Measurements from ENCODE around the gene COL17A1. TPM values are rescaled to one million over a fixed set of nuclear protein-coding genes. Genes with fewer than 3 reads are reported as not detected.

The COL17A1 gene
- total and polyA plus RNA-seq, 2 of the 13 experiments (the other 11 are each of a cell fraction or from before 2014, with no cell fraction given) = 0.03 TPM; not detected in 1

DNA sequence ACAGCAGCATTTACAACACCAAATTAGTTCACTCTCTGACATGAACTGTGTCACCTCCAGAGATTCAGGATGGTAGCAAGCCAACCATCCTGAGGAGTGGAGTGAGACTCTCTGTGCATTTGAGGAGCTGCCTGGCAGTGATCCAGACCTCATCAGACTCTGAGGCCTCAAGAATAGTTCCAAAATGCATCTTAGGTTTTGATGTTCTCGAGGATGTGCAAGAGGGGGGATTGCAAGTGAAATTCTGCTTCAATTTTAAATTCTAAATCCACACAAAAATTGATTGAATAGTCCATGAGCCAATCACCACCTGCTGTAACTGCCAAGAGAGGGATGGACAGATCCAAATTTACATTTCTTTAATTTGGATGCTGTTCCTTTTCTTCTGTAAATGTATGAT, 69.0 kb downstream of the COL17A1 start:
- no TSS peak for BruUV-seq (replicated peaks)
- H3K27ac ChIP-seq (ENCODE audit: extremely low read length, insufficient read depth, low read length) = no peak overlapping the region
- H3K9me3 ChIP-seq (ENCODE audit: low read length) = no peaks in the 10 kb centered on the region
- ATAC-seq (no peak), DNase-seq (ENCODE audit: low spot score) (no peak), FAIRE-seq (no peak)
- H3K4me3 ChIP-seq (replicated peaks in 1 of 3; ENCODE audit: insufficient read depth in 1 of 3, low read depth in 2 of 3, low read length in 3 of 3) = no peak overlapping the region
- ChIA-PET POLR2A (no interaction called here), CTCF (ENCODE audit: low intra/inter-chr PET ratio, low total read pairs) (no interaction called here)
- H3K36me3 ChIP-seq (replicated peaks in 1 of 2; ENCODE audit: control insufficient read depth in 1 of 2, insufficient read depth in 2 of 2, low read length in 2 of 2) = peaks cover 2 to 31% of the 10 kb centered on the region in 2 experiments; a peak in 4 of 5 replicates
- no peak overlapping the region for H3K9ac ChIP-seq (ENCODE audit: insufficient read depth, low read depth, low read length)
- in situ Hi-C loops (cut with HindIII; ENCODE audit: extremely low pct_ligation_motif_present, low pct_unique_long_range_greater_than_20kb) (no loop called here), intact Hi-C loops (cut with micrococcal nuclease; ENCODE audit: unreplicated experiment) (no loop called here)
- TF ChIP-seq SRSF1 (optimal IDR thresholded peaks at IDR 0.05; ENCODE audit: low read depth, low read length) = no peak
- TF ChIP-seq SP5 (CRISPR knock-in tag; IDR thresholded peaks at IDR 0.05; ENCODE audit: borderline replicate concordance, low read depth) = no peak
- TF ChIP-seq, protein P1, sequence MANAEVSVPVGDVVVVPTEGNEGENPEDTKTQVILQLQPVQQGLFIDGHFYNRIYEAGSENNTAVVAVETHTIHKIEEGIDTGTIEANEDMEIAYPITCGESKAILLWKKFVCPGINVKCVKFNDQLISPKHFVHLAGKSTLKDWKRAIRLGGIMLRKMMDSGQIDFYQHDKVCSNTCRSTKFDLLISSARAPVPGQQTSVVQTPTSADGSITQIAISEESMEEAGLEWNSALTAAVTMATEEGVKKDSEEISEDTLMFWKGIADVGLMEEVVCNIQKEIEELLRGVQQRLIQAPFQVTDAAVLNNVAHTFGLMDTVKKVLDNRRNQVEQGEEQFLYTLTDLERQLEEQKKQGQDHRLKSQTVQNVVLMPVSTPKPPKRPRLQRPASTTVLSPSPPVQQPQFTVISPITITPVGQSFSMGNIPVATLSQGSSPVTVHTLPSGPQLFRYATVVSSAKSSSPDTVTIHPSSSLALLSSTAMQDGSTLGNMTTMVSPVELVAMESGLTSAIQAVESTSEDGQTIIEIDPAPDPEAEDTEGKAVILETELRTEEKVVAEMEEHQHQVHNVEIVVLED (CRISPR knock-in tag; IDR thresholded peaks at IDR 0.05; ENCODE audit: borderline replicate concordance) = no peak
- no peak for TF ChIP-seq ZNF556 (CRISPR knock-in tag; IDR thresholded peaks at IDR 0.05; ENCODE audit: borderline replicate concordance)
- TF ChIP-seq MAFF (IDR thresholded peaks at IDR 0.05; ENCODE audit: low read depth, low read length) = no peak
- TF ChIP-seq, protein P2, sequence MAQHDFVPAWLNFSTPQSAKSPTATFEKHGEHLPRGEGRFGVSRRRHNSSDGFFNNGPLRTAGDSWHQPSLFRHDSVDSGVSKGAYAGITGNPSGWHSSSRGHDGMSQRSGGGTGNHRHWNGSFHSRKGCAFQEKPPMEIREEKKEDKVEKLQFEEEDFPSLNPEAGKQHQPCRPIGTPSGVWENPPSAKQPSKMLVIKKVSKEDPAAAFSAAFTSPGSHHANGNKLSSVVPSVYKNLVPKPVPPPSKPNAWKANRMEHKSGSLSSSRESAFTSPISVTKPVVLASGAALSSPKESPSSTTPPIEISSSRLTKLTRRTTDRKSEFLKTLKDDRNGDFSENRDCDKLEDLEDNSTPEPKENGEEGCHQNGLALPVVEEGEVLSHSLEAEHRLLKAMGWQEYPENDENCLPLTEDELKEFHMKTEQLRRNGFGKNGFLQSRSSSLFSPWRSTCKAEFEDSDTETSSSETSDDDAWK (CRISPR knock-in tag; IDR thresholded peaks at IDR 0.05) = no peak
- no peak for TF ChIP-seq ZNF564 (CRISPR knock-in tag; IDR thresholded peaks at IDR 0.05)
- no peak for TF ChIP-seq ATRX (CRISPR knock-in tag; IDR thresholded peaks at IDR 0.05; ENCODE audit: borderline replicate concordance)
- TF ChIP-seq, protein P3, sequence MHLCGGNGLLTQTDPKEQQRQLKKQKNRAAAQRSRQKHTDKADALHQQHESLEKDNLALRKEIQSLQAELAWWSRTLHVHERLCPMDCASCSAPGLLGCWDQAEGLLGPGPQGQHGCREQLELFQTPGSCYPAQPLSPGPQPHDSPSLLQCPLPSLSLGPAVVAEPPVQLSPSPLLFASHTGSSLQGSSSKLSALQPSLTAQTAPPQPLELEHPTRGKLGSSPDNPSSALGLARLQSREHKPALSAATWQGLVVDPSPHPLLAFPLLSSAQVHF (CRISPR knock-in tag; IDR thresholded peaks at IDR 0.05) = no peak
- no peak for TF ChIP-seq CREB1 (IDR thresholded peaks at IDR 0.05)
- no peak for TF ChIP-seq CREB1 (CRISPR knock-in tag; IDR thresholded peaks at IDR 0.05)
- TF ChIP-seq KDM3A (CRISPR knock-in tag; IDR thresholded peaks at IDR 0.05; ENCODE audit: low read depth) = no peak
- no peak for TF ChIP-seq ZNF138 (CRISPR knock-in tag; IDR thresholded peaks at IDR 0.05; ENCODE audit: low read depth)
- TF ChIP-seq RFXAP (CRISPR knock-in tag; IDR thresholded peaks at IDR 0.05; ENCODE audit: borderline replicate concordance) = no peak
- H4K20me1 ChIP-seq (ENCODE audit: insufficient read depth, low read length) = no peaks in the 10 kb centered on the region
- no peak overlapping the region for H3K4me2 ChIP-seq (ENCODE audit: low read depth, low read length)
- no peaks in the 10 kb centered on the region for H3K27me3 ChIP-seq (ENCODE audit: control insufficient read depth in 1 of 2, insufficient read depth in 2 of 2, low read length in 2 of 2)
- H2AFZ ChIP-seq (ENCODE audit: low read length) = no peak overlapping the region
- no peaks in the 10 kb centered on the region for H3K4me1 ChIP-seq (ENCODE audit: insufficient read depth, low read length)
- H3K79me2 ChIP-seq (ENCODE audit: insufficient read depth, low read length) = no peaks in the 10 kb centered on the region
- whole genome bisulfite sequencing (ENCODE audit: low lambda C conversion rate) = 93% methylated on average over 1 of the region's 1 CpG
